Gastroesophageal sphincter (tissue), 3 donors: ENCODE results near the gene CCM2L.

ENCODE experiments used
- POLR2A ChIP-seq, 2 donors: fragments of 450-650 bp; IDR thresholded peaks; one replicate each; pipeline ENCODE4 v1.6.1; 2017; ENCODE audit warnings: antibody characterized with exemption in 2 of 2, mild to moderate bottlenecking in 2 of 2, moderate library complexity in 1 of 2
- TF ChIP-seq, protein P1 (sequence below), 4 experiments: fragments of 200-600 bp in 2 of 4; fragments of 450-650 bp in 2 of 4; sonication (generic) in 1 of 4; IDR thresholded peaks; one replicate each; pipeline ENCODE4 v1.5.1; 2017 to 2019; ENCODE audit warnings: antibody characterized with exemption in 4 of 4, mild to moderate bottlenecking in 2 of 4, moderate library complexity in 2 of 4

GRCh38 chr20:32057656-32058184 is 47.5 kb downstream of the CCM2L start:
- TF ChIP-seq, protein P1, sequence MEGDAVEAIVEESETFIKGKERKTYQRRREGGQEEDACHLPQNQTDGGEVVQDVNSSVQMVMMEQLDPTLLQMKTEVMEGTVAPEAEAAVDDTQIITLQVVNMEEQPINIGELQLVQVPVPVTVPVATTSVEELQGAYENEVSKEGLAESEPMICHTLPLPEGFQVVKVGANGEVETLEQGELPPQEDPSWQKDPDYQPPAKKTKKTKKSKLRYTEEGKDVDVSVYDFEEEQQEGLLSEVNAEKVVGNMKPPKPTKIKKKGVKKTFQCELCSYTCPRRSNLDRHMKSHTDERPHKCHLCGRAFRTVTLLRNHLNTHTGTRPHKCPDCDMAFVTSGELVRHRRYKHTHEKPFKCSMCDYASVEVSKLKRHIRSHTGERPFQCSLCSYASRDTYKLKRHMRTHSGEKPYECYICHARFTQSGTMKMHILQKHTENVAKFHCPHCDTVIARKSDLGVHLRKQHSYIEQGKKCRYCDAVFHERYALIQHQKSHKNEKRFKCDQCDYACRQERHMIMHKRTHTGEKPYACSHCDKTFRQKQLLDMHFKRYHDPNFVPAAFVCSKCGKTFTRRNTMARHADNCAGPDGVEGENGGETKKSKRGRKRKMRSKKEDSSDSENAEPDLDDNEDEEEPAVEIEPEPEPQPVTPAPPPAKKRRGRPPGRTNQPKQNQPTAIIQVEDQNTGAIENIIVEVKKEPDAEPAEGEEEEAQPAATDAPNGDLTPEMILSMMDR (IDR thresholded peaks at IDR 0.05) = no peak
- TF ChIP-seq POLR2A (IDR thresholded peaks at IDR 0.05) = no peak
